PC-3 (cell line): Measurements from ENCODE around the gene PCDHGA4.

Experiments
- EZH2 ChIP-seq: fragments of 300-600 bp; sonication (generic); IDR thresholded peaks from one replicate; pipeline ENCODE4 v1.6.1; 2017; ENCODE audit warnings: antibody characterized with exemption, mild to moderate bottlenecking, low read length; ENCODE audit not compliant: unreplicated experiment
- EZH2phosphoT487 ChIP-seq: fragments of 300-600 bp; sonication (generic); IDR thresholded peaks from 2 replicates; pipeline ENCODE4 v1.6.1; 2018; ENCODE audit warnings: mild to moderate bottlenecking, antibody characterized with exemption, low read length, borderline replicate concordance
- TF ChIP-seq, protein P1 (sequence below): fragments of 300-600 bp; sonication (generic); conservative IDR thresholded peaks from 2 replicates; pipeline ENCODE4 v1.5.1; 2017; ENCODE audit warnings: antibody characterized with exemption, low read depth, mild to moderate bottlenecking, low read length

DNA sequence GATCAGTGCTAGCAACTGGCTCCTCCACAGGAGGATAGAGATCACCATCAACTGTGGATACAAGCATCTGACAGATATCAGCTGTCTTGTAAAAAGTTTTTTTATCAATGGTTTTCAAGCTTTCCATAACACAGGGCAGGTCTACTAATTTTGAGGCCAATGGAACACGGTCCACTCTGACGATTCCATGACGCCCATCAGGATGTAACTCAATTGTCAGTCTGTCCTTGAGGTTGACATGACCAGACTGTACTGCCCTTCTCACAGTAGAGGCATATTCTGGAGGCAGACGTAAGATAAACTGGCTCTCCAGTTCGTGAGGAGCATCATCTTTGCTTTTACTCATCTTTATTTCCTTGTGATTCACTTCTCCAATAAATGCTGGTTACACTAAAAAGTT lies 35.1 kb upstream of the PCDHGA4 start:
- TF ChIP-seq, protein P1, sequence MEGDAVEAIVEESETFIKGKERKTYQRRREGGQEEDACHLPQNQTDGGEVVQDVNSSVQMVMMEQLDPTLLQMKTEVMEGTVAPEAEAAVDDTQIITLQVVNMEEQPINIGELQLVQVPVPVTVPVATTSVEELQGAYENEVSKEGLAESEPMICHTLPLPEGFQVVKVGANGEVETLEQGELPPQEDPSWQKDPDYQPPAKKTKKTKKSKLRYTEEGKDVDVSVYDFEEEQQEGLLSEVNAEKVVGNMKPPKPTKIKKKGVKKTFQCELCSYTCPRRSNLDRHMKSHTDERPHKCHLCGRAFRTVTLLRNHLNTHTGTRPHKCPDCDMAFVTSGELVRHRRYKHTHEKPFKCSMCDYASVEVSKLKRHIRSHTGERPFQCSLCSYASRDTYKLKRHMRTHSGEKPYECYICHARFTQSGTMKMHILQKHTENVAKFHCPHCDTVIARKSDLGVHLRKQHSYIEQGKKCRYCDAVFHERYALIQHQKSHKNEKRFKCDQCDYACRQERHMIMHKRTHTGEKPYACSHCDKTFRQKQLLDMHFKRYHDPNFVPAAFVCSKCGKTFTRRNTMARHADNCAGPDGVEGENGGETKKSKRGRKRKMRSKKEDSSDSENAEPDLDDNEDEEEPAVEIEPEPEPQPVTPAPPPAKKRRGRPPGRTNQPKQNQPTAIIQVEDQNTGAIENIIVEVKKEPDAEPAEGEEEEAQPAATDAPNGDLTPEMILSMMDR: no peak
- TF ChIP-seq EZH2phosphoT487 (no peak), EZH2 (no peak)
